SK-MEL-5 (cell line): ENCODE measurements around the gene RAD54L2. TPM values are rescaled to one million over a fixed set of nuclear protein-coding genes. Genes with fewer than 3 reads are reported as not detected.

Experiments
- DNase-seq: peaks from one replicate; pipeline ENCODE4 v3.0.0-alpha.2; 2016; ENCODE audit warnings: low read depth, low spot score
- in situ Hi-C: cut with HindIII; loops from 2 replicates; pipeline ENCODE4 v1.10.0; 2016; ENCODE audit warnings: low sequenced_read_pairs, high pct_unique_total_duplicates, low pct_unique_long_range_greater_than_20kb
- total RNA-seq: library from RNA; depleted of rRNA; stranded (reverse); fragments of >200 nt; shearing (Covaris generic); gene quantifications from 2 replicates; pipeline ENCODE4 v1.2.3, GENCODE V29; 2014; rRNA removed

RAD54L2 gene
- total RNA-seq, 1 experiment from 2014 or later = 11.6 TPM

DNA sequence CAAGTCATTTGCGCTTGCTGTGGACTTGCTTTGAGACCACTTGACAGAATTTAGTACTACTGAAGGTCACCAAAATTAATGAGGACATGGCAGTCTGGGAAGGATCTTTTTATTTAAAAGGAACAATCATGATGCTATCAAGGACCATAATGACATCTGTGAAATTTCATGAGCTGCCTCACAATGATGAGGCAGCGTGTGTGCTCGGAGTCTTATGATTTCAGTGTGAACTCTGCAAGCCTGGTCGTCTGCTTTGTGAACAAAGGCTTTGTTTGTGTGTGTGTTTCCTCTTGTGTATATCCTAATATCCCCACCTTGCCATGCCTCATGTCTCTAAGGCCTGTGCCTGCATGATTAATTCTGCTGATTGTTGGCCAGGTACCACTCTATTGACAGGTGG is 46.7 kb downstream of the RAD54L2 start:
- DNase-seq = peak; percentile 96
- in situ Hi-C loops = no loop called here

DNA sequence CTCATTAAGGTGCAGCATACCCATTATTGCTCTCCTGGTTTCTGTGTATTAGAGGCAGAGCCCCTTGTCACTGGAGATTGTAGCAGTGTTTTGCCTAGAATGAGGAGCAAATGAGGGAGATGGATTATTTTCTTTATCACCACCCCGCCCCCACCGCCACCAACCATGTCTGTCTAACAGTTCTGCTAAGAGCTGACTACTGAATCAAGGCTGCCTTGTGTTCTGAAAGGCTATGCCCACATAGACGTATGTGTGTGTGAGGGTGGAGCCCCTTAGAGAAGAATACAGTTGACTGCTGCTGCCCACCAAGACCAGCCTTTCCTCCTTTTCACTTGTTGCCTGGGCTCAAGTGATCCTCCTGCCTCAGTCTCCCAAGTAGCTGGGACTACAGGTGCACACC is 47.4 kb downstream of the RAD54L2 start:
- DNase-seq = peak; percentile 67
- in situ Hi-C loops = no loop called here

Other genes with a start within 250 kb of the RAD54L2 start
- gene MANF, start 153.4 kb upstream of the RAD54L2 start, total RNA-seq = 238 and 252 TPM in 2 replicates
- gene RBM15B, start 147.4 kb upstream of the RAD54L2 start, total RNA-seq = 17.8 and 19.3 TPM in 2 replicates
- 19.2 and 24.0 TPM in 2 replicates for gene DCAF1, start 38.7 kb upstream of the RAD54L2 start, total RNA-seq
- gene TEX264, start 132.5 kb downstream of the RAD54L2 start, total RNA-seq = 107 and 124 TPM in 2 replicates
- gene GRM2, start 168.3 kb downstream of the RAD54L2 start, total RNA-seq = not detected in 2 replicates
- gene IQCF6, start 240.5 kb downstream of the RAD54L2 start, total RNA-seq = not detected in 2 replicates